Gastroesophageal sphincter (tissue), 3 donors: ENCODE measurements around the gene RAD18.

Experiments used
- EP300 ChIP-seq: sonication (generic); formaldehyde crosslinking; IDR thresholded peaks from one replicate; pipeline ENCODE4 v1.6.1; 2017; ENCODE audit warnings: antibody characterized with exemption, mild to moderate bottlenecking
- TF ChIP-seq, protein P1 (sequence below), 4 experiments: fragments of 200-600 bp in 2 of 4; fragments of 450-650 bp in 2 of 4; sonication (generic) in 1 of 4; IDR thresholded peaks; one replicate each; pipeline ENCODE4 v1.5.1; 2017 to 2019; ENCODE audit warnings: antibody characterized with exemption in 4 of 4, mild to moderate bottlenecking in 2 of 4, moderate library complexity in 2 of 4

- no peak for TF ChIP-seq EP300
- TF ChIP-seq, protein P1, sequence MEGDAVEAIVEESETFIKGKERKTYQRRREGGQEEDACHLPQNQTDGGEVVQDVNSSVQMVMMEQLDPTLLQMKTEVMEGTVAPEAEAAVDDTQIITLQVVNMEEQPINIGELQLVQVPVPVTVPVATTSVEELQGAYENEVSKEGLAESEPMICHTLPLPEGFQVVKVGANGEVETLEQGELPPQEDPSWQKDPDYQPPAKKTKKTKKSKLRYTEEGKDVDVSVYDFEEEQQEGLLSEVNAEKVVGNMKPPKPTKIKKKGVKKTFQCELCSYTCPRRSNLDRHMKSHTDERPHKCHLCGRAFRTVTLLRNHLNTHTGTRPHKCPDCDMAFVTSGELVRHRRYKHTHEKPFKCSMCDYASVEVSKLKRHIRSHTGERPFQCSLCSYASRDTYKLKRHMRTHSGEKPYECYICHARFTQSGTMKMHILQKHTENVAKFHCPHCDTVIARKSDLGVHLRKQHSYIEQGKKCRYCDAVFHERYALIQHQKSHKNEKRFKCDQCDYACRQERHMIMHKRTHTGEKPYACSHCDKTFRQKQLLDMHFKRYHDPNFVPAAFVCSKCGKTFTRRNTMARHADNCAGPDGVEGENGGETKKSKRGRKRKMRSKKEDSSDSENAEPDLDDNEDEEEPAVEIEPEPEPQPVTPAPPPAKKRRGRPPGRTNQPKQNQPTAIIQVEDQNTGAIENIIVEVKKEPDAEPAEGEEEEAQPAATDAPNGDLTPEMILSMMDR (IDR thresholded peaks at IDR 0.05), result no peak
Observed at GRCh38 chr3:8963137-8963853, at the start of gene RAD18.
